Measurements from ENCODE around the gene GPR160.

DNA sequence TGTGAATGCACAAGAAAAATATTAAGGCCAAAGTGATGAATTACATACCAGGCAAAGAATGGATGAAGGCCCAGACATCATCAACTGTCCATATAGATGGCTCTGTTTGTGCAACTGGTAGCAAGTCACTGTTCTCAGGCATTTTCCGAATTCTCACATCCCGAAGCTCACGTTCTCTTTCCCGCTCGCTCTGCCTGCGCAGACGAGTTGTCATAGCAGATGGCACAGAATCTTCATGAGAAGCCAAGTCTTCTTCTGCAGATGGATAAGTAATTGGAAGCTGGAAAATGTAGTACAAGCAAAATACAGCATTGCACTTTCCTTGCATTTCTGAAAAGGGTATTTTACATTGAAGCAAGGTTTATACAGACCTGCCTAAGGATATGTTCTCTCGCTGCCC lies 64.6 kb downstream of the GPR160 start:
- no peak for TF ChIP-seq CTCF (IDR thresholded peaks at IDR 0.05)
- no peak for TF ChIP-seq POLR2AphosphoS5 (IDR thresholded peaks at IDR 0.05; ENCODE audit: insufficient read depth in 1 of 2, low read depth in 1 of 2)
- no peak for TF ChIP-seq POLR2A (IDR thresholded peaks at IDR 0.05)

Data from vagina (tissue), 2 donors.